ACHN (cell line): ENCODE data around the gene TCERG1L.
"Not testable (repeated sequence)": the region's sequence is repeated elsewhere in the genome, so short reads cannot be mapped to it uniquely, and the experiment has no call there.

Experiments used
- DNase-seq: peaks from one replicate; pipeline ENCODE4 v3.0.0-alpha.2; 2015
- in situ Hi-C: cut with HindIII; loops from 2 replicates; pipeline ENCODE4 v1.10.0; 2017; ENCODE audit warnings: low sequenced_read_pairs, low pct_ligation_motif_present, low pct_unique_long_range_greater_than_20kb

TCERG1L gene

DNA sequence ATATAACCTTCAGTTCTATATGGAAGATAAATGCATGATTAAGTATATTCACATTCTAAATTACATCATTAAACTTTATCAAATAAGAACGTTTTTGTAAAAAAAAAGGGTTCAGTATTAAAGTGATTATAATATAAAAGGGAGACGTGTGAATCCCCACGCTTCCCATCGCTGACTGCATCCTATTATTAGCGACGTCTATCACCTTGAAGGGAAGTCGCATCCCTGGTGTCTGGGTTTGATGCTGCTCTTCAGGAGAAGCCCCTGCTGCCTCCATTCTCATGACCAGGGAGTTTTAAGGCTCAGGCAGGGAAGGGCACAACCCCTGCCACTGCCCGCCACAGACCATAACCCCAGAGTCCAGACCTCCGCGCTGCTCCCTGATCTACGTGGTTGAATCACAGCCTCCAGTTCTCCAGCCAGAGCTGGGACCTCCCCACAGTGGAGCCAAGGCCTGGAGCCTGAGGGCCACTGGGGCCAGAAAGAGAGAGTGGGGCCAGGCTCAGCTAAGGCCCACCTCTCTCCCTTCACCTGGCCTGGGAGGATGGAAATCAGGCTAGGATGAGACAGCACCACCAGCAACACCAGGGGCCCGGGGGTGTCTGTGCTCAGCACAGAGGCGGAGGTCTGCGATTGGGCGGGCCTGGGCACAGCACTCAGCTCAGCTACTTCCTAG lies 130.6 kb downstream of the TCERG1L start:
- in situ Hi-C loops: no loop called here
- DNase-seq: no peak

GRCh38 chr10:131180086-131180485 lies 131.4 kb downstream of the TCERG1L start:
- in situ Hi-C loops: no loop called here
- no peak for DNase-seq

GRCh38 chr10:131179361-131179760 lies 132.2 kb downstream of the TCERG1L start:
- in situ Hi-C loops: no loop called here

DNA sequence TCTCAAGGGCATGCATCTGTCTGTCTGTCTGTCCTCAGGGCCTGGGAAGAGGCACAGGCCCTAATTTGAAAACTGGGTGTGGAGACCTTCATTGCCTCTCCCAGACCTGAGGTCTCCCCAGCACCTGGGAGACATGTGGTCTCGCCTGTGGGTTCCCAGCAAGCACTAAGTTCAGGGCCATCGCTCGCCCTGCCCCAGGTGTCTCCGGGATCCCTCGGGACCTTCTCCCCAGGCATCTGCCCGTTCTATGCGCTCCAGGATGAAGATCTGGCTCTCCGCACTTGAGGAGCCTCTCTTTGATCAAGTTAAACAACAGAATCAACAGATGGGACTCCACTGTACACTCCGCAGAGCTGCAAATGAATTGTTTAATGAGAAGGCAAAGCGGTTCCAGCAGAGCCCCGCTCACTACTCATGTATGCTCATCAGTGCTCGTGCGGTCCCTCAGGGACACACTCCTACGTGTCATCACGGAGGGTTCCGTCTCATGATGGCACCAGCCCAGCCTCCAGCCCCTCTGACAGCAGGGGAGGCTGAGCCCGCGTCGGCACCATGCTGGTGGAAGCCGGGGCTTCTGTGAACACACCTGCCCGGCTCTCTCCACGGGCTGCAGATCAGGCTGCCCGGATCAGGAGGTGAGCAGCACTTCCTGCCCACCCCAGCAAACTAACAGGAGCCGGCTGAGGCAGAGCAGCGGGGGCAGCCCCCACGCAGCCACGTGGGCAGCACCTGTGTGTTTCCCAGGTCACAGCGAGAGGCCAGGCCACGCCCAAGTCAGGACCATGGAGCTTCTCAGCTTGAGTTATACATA lies 132.8 kb downstream of the TCERG1L start:
- in situ Hi-C loops: no loop called here
- DNase-seq: no peak

More at GRCh38 chr10:131179361-131179760, 132.2 kb downstream of the TCERG1L start:
- DNase-seq: no peak

DNA sequence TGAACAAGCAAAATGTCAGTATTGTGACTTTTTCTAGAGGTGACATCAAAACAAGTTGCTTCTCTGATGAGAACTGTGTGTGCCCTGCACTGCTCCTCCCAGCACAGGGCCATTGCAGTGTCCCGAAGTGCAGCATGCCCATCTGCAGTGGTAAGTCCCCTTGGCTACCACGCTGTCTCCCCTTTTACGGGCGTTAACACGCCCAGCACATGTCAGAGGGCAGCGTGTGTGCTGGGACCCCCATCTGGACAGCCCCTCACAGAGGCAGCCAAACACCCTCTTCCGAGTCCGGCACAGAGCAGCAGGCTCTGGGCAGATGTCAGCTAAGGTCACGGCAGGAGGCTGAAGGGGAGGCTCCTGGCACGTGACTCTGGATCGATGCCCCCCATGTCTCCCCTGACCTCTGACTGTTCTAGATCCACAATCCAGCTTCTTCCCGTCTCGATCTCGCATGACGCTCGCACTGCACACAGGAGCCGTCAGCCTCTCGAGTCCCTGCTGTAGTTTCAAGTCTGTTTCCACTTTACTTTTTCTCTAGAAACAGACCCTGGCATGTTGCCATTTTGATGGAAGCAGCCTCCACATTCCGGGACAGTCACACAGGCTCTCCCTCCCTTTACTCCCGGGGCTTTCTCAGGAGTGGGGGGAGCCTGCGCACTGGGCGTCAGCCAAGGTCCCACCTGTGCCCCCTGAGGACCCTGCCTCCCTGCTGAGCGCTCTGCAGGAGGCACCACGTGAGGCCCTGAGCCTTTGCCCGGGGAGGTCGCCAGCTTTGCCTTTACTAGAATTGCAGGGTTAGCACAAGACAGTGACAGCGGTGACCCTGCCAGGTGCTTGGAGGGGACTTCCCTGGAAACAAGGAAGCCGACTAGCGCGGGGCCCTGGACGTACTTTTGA lies 133.8 kb downstream of the TCERG1L start:
- in situ Hi-C loops: no loop called here
- DNase-seq: no peak

GRCh38 chr10:131176907-131177306 lies 134.6 kb downstream of the TCERG1L start:
- in situ Hi-C loops: no loop called here
- DNase-seq: no peak

- in situ Hi-C loops, DNase-seq: not testable (repeated sequence)
Observed at GRCh38 chr10:131176324-131176723, 135.2 kb downstream of the TCERG1L start.

- DNase-seq: no peak
Observed at GRCh38 chr10:131175891-131176290, 135.6 kb downstream of the TCERG1L start.

DNA sequence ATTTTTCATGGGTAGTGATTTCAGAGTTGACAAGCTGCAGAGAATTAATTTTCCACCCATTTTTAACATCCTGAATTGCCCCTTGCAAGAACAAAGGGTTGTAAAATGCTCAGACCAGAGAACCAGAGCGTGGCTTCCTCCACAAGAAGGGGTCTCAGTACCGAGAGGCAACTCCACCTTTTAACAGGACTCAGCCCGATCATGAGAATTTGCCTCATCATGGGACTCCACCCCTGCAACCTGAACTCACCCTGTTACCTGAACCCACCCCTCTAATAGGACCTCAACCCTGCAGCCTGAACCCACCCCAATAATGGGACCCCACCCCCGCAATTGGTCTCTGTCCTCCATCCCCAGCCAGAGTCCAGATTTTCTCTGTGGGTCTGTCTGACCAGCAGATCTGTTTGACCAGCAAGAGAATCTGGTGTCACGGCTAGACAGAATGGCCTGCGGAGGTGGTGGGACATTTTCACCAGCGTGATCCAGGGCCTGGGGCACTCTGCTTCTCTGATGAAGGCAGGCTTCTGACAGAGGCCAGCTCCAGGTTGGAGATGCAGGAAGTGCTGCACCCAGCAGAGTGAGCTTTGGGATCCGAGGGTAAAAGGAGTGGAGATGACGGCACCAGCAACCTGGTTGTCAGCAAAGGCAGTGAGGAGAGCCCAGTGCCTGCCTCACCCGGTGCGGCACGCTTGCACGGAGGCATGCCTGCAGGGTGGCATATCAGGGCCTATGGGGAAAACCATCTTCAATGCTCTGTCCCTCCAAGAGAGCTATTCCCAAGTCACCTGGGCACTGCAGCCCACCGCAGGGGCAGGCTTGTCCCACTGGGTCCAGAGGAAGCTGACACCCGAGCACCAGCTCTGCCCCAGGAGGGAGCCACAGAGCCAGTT lies 136.6 kb downstream of the TCERG1L start:
- in situ Hi-C loops: no loop called here
- no peak for DNase-seq

More at GRCh38 chr10:131175891-131176290, 135.6 kb downstream of the TCERG1L start:
- in situ Hi-C loops: no loop called here

GRCh38 chr10:131174211-131174565 lies 137.3 kb downstream of the TCERG1L start:
- in situ Hi-C loops: no loop called here
- no peak for DNase-seq

DNA sequence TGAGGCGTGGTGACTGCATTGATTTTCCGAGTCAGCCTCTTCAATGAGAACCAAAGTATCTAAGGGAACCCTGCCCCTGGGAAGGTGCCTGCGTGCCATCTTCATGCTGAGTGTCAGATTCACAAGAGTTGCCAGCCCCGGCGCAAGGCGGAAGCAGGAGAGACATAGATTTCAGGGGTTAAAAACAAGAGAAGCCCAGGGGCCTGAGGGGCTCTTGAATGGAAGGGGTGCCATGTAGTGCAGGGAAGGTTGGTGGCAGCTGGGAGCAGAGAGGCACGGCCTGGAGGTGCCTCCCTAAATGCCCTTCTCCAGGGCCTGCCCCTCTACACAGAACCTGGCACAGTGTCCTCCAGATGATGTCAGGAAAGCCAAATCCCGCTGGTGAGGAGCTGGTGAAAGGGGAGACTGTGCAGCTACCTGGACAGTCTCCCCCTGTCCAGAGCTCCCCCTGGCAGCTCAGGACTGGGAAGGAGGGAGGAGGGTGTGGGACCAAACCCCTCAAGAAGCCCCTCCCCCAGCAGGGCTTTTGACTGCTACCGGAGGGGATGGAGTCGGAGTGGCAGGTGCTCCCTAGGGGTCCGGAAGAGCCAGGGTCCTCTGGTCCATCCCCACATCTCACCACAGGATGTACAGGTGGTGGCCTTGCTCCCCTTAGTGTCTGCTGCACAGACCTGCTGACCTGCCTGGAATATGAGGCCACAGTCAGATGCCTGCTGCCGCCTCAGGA lies 137.9 kb downstream of the TCERG1L start:
- DNase-seq: no peak
- in situ Hi-C loops: no loop called here

DNA sequence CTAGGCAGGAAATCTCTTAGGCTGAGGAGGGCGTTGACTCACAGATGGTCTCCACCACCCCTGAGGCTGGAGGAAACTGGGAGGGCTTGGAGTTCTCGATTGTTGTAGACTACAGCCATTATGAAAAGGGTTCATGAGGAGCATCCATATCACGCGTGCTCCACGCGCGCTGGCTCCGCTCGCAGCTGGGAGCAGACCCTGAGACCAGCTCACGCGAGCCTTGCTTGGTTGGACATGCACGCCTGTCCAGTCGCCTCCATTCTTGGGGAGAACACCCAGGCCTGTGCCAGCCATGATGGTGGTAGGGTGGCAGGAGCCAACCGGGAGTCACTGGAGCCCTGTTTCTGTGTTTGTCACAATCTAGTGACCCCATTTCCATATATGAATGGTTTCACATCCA lies 139.1 kb downstream of the TCERG1L start:
- in situ Hi-C loops: no loop called here
- DNase-seq: no peak

DNA sequence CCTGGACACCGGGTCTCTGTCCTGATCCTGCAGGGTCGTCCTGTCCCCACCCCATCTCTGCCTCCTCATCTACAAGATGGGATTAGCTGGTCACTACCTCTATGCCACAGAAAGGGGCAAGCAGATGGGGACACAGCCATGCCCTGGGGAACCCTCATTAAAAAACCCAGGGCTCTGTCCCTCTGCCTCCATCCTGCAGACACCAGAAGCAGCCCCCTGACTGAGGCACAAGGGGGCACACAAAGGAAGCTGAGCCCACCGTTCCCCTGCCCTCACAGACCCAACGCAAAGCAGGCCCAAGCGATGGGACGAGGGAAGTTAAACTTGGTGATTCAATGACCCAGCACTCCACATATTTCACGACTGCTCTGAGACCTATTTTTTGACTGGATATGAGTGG lies 142.4 kb downstream of the TCERG1L start:
- in situ Hi-C loops: no loop called here
- DNase-seq: no peak

DNA sequence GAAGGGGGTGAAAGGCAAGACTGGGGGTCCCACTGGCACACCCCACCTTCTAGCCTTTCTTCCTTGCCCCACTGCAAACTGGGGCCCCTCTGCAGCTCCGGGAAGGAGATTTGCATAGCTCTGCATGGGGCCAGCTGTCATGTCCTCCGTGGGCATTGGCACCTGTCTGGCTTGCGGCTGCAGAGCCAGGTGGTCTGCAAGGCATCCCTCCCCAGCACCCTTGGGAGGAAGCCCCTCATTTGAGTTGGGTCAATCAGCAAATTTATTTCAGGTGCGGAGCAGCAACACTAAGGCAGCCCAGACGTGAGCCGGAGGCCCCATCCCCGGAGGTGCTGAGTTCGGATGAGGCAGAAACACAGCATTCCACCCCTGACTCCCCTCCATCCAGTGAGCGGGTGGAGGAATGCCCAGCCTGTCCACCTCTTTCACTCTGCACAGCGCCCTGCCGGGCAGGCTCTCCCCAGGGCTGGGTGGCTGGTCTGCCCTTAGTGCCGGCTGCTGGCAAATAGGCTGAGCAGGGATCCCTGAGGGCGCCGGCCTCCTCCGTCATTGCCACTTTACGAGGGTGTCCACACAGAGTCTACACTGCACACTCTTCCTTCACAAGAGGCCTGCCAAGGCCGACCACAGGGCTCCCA lies 143.2 kb downstream of the TCERG1L start:
- in situ Hi-C loops: no loop called here
- DNase-seq: no peak

DNA sequence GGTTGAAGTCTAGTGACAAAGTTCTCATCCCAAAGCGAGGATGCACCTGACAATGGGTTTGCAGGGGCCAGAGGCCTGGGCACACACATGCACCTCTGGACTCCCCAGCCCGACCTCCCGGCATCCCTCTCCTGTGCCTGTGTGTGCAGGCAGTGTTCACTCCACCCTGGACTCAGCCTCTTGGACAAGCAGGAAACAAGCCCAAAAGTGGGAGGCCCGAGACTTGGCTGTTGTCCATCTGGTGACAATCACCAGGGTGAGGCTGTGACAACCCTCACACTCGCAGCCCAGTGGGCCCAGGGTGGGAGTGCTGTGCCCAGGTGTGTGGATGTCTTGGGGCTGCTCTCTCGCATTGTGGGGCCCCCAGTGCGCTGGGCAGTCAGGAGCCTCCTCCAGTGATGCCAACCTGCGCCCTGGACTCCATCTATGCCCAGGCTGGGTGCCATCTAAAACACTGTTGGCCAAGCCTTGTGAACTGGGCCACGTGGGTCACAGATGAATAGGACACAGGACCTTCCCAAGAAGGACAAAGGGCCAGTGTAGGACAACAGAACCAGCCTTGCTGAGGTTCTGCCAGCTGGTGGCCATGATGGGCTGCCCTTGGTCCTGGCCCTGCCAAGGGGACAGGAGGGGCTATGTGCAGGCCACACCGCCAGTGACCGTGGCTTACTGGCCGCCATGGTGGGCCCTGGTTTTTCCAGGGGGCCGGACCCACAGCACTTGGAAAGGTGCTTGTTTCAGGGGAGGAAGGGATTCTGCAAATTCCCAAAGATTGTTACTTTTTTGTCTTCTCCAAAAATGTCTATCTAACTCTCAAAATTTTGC lies 144.3 kb downstream of the TCERG1L start:
- DNase-seq: no peak
- in situ Hi-C loops: no loop called here

DNA sequence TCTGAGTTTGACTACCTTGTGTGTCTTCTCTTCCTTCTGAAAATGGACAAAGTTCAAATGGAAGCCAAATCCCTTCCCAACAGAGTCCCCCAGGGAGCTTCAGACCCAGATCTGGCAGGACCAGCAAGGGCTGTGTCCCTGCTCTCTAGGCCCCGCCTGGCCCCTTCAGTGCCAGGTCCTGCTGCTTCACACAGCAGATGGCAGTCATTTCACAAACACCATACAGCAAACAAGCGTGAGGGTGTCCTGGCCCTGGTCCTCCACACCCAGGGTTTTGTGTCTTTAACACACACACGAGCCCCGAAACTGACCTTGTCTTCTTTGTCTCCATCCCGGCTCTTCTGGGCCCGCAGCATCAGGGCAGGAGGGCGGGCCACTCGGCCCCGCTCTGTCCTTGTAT lies 145.0 kb downstream of the TCERG1L start:
- in situ Hi-C loops: no loop called here
- DNase-seq: no peak
